ENCODE measurements around the gene ZCCHC14.
A peak's percentile ranks its signal among the peaks of the same experiment; 100 is the strongest.
"Not testable (repeated sequence)": the region's sequence is repeated elsewhere in the genome, so short reads cannot be mapped to it uniquely, and the experiment has no call there.

Gene ZCCHC14

DNA sequence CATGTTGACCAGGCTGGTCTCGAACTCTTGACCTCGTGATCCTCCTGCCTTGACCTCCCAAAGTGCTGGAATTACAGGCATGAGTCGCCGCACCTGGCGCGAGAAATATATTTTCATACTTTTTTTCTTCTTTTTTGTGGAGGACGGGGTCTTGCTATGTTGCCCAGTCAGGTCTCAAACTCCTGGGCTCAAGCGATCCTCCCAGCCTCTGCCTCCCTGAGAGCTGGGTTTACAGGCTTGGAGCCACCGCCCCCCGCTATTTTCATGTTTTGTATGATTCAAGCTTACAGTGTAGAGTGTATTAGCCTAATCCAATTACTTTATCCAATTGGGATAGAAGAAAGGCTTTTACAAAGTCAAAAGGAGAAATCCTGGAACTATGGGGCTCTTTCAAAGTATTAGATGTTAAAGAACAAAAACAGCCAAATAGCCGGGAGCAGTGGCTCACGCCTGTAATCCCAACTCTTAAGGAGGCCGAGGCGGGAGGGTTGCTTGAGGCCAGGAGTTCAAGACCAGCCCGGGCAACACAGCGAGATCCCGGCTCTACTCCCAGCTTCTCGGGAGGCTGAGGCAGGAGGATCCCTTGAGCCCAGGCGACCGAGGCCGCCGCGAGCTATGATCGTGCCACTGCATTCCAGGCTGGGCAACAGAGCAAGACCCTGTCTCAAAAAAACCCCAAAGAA lies 102.0 kb downstream of the ZCCHC14 start:
- Mint-ChIP-seq H3K4me1 (ENCODE audit: low read depth) (peaks cover 60% of the 10 kb centered on the region), H3K36me3 (ENCODE audit: low read depth) (peaks cover 37% of the 10 kb centered on the region), H3K9me3 (no peaks in the 10 kb centered on the region), H3K27ac (peak overlapping the region; percentile 99), H3K4me3 (peak overlapping the region; percentile 87), H3K27me3 (no peaks in the 10 kb centered on the region)
- intact Hi-C loops (cut with micrococcal nuclease) = loop anchor here (5.0 kb wide), 1 partner anchor 73 kb away; the partner anchor contains the start of gene C16orf95

DNA sequence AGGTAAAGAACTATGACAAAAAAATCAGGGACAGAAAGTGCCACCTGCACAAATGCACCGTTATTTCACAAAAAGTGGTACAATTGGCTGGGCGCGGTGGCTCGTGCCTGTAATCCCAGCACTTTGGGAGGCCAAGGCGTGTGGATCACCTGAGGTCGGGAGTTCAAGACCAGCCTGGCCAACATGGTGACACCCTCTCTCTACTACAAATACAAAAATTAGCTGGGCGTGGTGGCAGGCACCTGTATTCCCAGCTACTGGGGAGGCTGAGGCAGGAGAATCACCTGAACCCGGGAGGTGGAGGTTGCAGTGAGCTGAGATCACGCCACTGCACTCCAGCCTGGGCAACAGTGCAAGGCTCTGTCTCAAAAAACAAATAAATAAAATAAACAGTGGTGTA lies 102.9 kb downstream of the ZCCHC14 start:
- not testable (repeated sequence) for H3K27me3 Mint-ChIP-seq, H3K4me3 Mint-ChIP-seq, H3K9me3 Mint-ChIP-seq
- Mint-ChIP-seq H3K27ac (peak overlapping the region; percentile 99), H3K4me1 (ENCODE audit: low read depth) (peaks cover 59% of the 10 kb centered on the region), H3K36me3 (ENCODE audit: low read depth) (peaks cover 28% of the 10 kb centered on the region)
- intact Hi-C loops (cut with micrococcal nuclease) = loop anchor here (5.0 to 10.0 kb wide), 2 partner anchors 73 to 375 kb away; partner anchors contain the start of genes C16orf95 and KLHDC4

DNA sequence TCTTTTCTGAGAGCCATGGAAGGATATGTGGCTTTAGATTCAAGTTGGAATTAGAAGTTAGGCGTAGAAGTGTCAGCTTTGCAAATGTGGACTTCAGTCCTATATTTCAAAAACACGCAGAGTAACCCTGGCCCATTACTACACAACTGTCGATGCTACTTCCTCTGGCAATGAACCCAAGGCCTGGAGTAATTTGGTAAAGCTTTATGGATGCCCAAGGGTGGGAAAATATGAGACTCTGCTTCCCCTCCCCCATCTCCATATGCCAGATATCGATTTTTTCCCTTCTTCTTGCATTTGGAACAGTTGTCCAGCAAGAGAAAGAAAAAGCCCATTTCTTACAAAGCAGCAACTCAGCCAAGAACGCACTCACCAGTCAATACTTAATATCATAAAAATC lies 103.6 kb downstream of the ZCCHC14 start:
- peaks cover 21% of the 10 kb centered on the region for H3K36me3 Mint-ChIP-seq (ENCODE audit: low read depth)
- no peaks in the 10 kb centered on the region for H3K9me3 Mint-ChIP-seq
- intact Hi-C loops (cut with micrococcal nuclease) = loop anchor here (10.0 kb wide), 1 partner anchor 376 kb away; the partner anchor contains the start of gene KLHDC4
- no peaks in the 10 kb centered on the region for H3K27me3 Mint-ChIP-seq
- H3K4me1 Mint-ChIP-seq (ENCODE audit: low read depth) = peaks cover 59% of the 10 kb centered on the region
- peak overlapping the region; percentile 99 for H3K27ac Mint-ChIP-seq
- no peak overlapping the region for H3K4me3 Mint-ChIP-seq

DNA sequence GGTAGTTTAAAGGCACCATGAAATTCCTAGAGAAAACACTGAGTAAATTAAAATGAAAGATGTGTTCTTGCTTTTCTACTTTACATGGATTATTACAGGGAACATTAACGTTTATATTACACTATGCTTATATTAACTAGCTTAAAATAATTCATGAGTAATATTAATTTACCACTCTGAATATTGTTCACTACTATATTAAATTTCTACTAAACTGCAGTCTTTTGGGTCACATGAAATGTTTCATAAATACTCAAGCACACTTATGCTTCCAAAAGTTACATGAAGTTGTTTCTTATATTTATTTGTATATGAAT lies 104.0 kb downstream of the ZCCHC14 start:
- H3K4me1 Mint-ChIP-seq (ENCODE audit: low read depth) = peaks cover 55% of the 10 kb centered on the region
- no peaks in the 10 kb centered on the region for H3K27me3 Mint-ChIP-seq
- peak overlapping the region; percentile 99 for H3K27ac Mint-ChIP-seq
- no peaks in the 10 kb centered on the region for H3K9me3 Mint-ChIP-seq
- intact Hi-C loops (cut with micrococcal nuclease) = loop anchor here (10.0 kb wide), 1 partner anchor 376 kb away; the partner anchor contains the start of gene KLHDC4
- H3K4me3 Mint-ChIP-seq = peak overlapping the region; percentile 45
- H3K36me3 Mint-ChIP-seq (ENCODE audit: low read depth) = peaks cover 20% of the 10 kb centered on the region

DNA sequence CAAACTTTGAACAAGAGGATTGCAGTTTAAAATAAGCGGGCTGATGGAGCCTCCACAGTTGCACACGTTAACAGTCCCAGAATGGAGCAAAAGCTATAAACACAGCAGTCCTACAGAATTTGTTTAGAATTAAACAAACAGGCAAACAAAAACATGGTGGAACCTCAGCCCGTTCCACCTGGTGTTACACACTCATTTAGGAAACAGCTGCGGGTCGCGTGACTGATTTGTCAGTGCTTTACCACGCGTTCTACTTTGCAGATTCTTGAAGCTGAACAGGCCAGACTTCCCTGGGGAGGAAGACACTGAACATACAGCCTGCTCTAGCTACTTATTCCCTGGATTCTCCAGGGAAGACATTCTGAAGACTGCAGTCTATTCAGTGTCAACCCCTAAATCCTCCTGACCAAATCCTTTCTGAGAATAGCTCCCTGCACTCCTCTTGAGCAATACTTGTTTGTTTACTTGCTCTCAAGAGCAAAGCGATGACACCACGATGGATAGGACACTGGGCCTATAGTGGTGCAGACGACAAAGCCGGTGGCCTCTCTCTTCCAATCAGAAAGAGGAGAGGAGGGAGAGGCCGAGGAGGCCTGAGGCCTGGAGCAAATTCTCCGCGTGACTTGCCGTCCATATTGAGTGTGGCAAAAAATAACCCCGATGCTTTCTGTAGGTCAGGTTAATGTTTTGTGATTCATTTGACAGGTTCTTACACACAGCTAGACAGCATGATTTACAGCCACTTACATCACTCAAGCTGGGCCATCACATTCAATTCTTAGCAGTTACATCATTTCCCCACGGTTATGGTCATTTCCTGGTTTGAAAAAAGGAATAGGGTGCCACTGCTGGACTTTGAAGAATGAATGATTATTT lies 104.6 kb downstream of the ZCCHC14 start:
- no peaks in the 10 kb centered on the region for H3K27me3 Mint-ChIP-seq
- H3K27ac Mint-ChIP-seq = peak overlapping the region; percentile 99
- intact Hi-C loops (cut with micrococcal nuclease) = loop anchor here (10.0 kb wide), 1 partner anchor 377 kb away; the partner anchor contains the start of gene KLHDC4
- H3K9me3 Mint-ChIP-seq = no peaks in the 10 kb centered on the region
- peak overlapping the region; percentile 45 for H3K4me3 Mint-ChIP-seq
- peaks cover 14% of the 10 kb centered on the region for H3K36me3 Mint-ChIP-seq (ENCODE audit: low read depth)
- peaks cover 49% of the 10 kb centered on the region for H3K4me1 Mint-ChIP-seq (ENCODE audit: low read depth)

DNA sequence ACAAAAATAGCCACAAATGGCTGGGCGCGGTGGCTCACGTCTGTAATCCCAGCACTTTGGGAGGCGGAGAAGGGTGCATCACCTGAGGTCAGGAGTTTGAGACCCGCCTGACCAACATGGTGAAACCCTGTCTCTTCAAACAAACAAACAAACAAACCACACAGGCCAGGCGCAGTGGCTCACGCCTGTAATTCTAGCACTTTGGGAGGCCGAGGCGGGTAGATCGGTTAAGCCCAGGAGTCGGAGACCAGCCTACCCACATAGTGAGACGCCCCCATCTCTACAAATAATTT lies 108.0 kb downstream of the ZCCHC14 start:
- not testable (repeated sequence) for H3K36me3 Mint-ChIP-seq (ENCODE audit: low read depth); H3K9me3 Mint-ChIP-seq
- intact Hi-C loops (cut with micrococcal nuclease) = loop anchor here (1.0 to 10.0 kb wide), 2 partner anchors 7 to 380 kb away; partner anchors contain the start of genes KLHDC4 and MAP1LC3B
- Mint-ChIP-seq H3K27me3 (peaks cover 18% of the 10 kb centered on the region), H3K27ac (peak overlapping the region; percentile 92), H3K4me3 (peak overlapping the region; percentile 85), H3K4me1 (ENCODE audit: low read depth) (peaks cover 63% of the 10 kb centered on the region)

DNA sequence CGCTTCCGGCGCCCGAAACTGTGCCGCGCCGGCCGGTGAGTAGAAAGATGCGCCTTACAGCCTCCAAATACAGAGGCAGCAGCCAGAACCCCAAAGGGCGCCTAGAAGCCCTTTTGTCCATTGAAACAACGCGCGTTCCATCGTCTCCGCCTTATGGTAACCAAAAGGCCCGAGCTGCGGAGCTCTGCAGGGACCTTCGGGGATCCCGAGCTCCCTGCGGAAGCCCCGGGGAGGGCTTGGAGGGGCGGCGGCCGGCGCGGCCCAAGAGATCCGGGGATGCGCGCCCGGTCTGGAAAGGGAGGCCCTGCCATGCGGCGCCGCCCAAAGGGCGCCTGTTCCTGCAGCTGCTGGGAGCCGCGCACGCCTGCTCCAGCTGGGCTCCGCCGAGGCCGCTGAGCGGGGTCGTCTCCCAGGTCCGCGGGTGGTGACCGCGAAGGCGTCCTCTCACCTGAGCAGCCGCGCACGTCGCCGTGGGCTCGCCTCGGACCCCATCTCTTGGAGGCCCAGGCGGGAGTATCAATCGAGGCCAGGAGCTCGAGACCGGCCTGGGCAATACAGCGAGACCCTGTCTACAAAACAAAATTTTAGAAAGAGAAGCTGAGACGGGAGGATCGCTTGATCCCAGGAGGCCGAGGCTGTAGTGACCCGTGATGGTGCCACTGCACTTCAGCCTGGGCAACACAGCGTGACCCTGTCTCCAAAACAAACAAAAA lies 108.5 kb downstream of the ZCCHC14 start:
- Mint-ChIP-seq H3K4me3 (peak overlapping the region; percentile 85), H3K4me1 (ENCODE audit: low read depth) (peaks cover 63% of the 10 kb centered on the region), H3K27ac (peak overlapping the region; percentile 92), H3K27me3 (peaks cover 22% of the 10 kb centered on the region), H3K36me3 (ENCODE audit: low read depth) (peaks cover 2% of the 10 kb centered on the region), H3K9me3 (no peaks in the 10 kb centered on the region)
- intact Hi-C loops (cut with micrococcal nuclease) = loop anchor here (1.0 to 10.0 kb wide), 2 partner anchors 8 to 380 kb away; partner anchors contain the start of genes KLHDC4 and MAP1LC3B

DNA sequence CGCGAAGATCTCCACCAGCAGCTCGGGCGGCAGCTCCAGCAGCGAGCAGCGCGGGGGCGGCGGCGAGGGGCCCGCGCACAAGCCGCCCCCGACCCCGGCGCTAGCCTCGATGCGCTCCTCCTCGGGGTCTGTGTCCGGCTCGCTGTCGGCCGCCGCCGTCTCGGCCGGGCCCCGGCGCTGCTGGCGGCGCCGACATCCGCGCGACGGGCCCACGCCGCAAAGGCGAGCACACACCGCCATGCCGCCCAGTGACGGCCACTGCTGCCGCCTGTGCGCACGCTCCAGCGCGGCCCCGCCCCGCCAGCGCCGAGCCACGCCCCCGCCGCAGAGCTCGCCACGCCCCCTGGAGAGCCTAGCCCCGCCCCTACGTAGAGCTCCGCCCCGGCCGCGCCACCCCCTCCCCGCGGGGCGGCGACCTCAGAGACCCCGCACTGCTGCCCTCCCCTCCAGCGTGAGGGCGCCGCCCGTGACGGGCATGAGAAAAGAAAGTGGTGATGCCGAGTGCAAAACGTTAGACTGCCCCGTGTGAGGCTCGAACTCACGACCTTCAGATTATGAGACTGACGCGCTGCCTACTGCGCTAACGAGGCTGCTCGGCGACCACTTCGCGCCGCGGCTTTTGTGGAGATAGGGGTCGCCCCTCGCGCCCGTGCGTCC lies 109.2 kb downstream of the ZCCHC14 start, which contains the start of gene FBXO31:
Gene FBXO31, minus strand, starts transcription at position 272 of the 657 bp plus-strand sequence. Its CDS starts 32 bp downstream, at position 240.
- peaks cover 66% of the 10 kb centered on the region for H3K4me1 Mint-ChIP-seq (ENCODE audit: low read depth)
- H3K36me3 Mint-ChIP-seq (ENCODE audit: low read depth) = no peaks in the 10 kb centered on the region
- H3K4me3 Mint-ChIP-seq = peak within 1 kb of the TSS; percentile 85
- intact Hi-C loops (cut with micrococcal nuclease) = loop anchor here (1.0 to 10.0 kb wide), 2 partner anchors 9 to 381 kb away; partner anchors contain the start of genes KLHDC4 and MAP1LC3B
- no peaks in the 10 kb centered on the region for H3K9me3 Mint-ChIP-seq
- peak within 1 kb of the TSS; percentile 92 for H3K27ac Mint-ChIP-seq
- H3K27me3 Mint-ChIP-seq = peaks cover 22% of the 10 kb centered on the region

DNA sequence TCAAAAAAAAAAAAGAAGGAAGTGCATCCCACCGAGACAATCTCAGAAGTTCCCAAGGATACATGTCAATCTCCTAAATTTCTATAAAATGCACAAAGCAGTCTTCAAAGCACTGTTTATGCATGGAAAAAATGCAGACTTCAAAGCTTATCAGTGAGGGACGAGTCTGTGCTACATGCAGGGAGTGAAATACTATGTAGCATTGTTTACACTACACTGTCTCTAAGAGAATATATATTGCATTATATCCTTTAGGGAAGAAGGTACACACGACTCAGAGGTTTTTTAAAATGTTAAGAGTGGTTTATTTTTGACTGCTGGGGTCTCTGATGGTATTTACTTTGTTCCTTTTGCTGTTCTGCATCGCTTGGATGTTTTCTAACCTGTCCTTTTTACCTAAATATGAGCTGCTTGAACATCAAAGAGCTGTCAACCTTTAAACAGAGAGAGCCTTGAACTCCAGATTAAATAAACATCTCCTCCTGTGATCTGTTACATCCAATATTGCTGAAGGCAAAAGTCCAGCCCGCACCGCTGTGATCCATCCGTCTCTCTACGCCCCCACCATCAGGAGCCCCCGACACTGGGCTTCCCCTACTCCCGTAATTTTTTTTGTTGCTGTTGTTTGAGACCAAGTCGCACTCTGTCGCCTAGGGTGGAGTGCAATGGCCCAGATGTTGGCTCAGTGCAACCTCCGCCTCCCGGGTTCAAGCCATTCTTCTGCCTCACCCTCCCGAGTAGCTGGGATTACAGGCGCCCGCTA lies 110.6 kb downstream of the ZCCHC14 start:
- intact Hi-C loops (cut with micrococcal nuclease) = loop anchor here (10.0 kb wide), 1 partner anchor 383 kb away; the partner anchor contains the start of gene KLHDC4

DNA sequence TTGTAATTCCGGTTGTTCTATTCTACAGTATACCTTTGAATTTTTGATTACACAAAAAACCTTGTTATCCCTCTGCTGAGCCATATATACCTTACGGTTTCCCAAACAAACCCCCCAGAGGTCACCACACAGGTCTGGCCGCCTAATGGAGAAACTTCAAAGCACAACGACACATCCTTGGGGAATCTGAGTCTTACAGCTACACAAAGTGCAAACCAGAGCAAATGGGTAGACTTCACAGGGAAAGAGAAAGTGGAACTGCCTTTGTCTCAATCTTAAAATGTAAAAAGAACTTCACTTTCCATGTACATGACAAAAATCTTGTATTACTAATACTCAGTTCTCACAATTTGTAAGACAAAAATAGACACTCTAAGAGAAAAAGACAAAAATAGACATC lies 111.9 kb downstream of the ZCCHC14 start:
- Mint-ChIP-seq H3K27ac (no peak overlapping the region), H3K36me3 (ENCODE audit: low read depth) (no peaks in the 10 kb centered on the region), H3K4me1 (ENCODE audit: low read depth) (peaks cover 55% of the 10 kb centered on the region), H3K9me3 (no peaks in the 10 kb centered on the region), H3K27me3 (peaks cover 39% of the 10 kb centered on the region), H3K4me3 (no peak overlapping the region)
- intact Hi-C loops (cut with micrococcal nuclease) = loop anchor here (10.0 kb wide), 1 partner anchor 384 kb away; the partner anchor contains the start of gene KLHDC4

More for the DNA sequence above, 110.6 kb downstream of the ZCCHC14 start:
- H3K4me1 Mint-ChIP-seq (ENCODE audit: low read depth) = peaks cover 57% of the 10 kb centered on the region
- H3K9me3 Mint-ChIP-seq = no peaks in the 10 kb centered on the region
- peaks cover 26% of the 10 kb centered on the region for H3K27me3 Mint-ChIP-seq
- H3K27ac Mint-ChIP-seq = peak overlapping the region; percentile 92
- no peaks in the 10 kb centered on the region for H3K36me3 Mint-ChIP-seq (ENCODE audit: low read depth)
- H3K4me3 Mint-ChIP-seq = peak overlapping the region; percentile 85

DNA sequence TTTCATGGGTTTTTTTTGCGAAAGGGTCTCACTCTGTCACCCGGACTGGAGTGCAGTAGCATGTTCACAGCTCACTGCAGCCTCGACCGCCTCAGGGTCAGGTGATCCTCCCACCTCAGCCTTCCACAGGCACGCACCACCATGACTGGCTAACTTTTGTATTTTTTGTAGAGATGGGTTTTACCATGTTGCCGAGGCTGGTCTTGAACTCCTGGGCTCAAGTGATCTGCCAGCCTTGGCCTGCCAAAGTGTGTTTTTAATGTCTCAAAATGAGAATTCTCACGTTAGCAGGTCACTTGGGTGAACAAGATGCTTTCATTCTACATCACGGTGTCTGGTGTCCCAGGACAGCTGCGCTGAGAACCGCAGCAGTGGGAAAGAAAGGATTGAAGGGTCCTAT lies 112.4 kb downstream of the ZCCHC14 start:
- Mint-ChIP-seq H3K4me1 (ENCODE audit: low read depth) (peaks cover 55% of the 10 kb centered on the region), H3K4me3 (no peak overlapping the region), H3K27me3 (peaks cover 43% of the 10 kb centered on the region), H3K27ac (no peak overlapping the region), H3K9me3 (no peaks in the 10 kb centered on the region), H3K36me3 (ENCODE audit: low read depth) (no peaks in the 10 kb centered on the region)
- intact Hi-C loops (cut with micrococcal nuclease) = loop anchor here (10.0 kb wide), 1 partner anchor 384 kb away; the partner anchor contains the start of gene KLHDC4

DNA sequence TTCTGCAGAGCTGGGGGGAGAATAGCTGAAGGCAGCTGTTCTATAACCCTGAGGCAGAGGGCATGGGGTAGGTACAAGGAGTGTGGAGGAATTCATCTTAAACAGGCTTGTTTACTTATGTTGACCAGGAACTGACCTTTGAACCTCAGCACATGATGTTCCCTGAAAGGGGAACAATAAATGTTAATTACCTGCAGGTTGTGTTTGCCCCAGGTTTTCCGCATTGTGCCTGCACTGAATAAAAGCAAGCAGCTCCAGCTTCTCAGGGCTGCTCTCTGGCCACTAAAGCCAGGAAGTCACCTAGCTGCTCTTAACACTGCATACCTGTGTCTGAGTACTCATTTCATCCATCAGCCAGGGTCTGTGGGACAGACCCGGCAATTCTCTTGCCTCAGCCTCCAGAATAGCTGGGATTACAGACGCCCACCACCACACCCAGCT lies 113.5 kb downstream of the ZCCHC14 start:
- peaks cover 49% of the 10 kb centered on the region for H3K27me3 Mint-ChIP-seq
- intact Hi-C loops (cut with micrococcal nuclease); H3K36me3 Mint-ChIP-seq (ENCODE audit: low read depth); H3K4me3 Mint-ChIP-seq; H3K27ac Mint-ChIP-seq; H3K9me3 Mint-ChIP-seq: not testable (repeated sequence)
- H3K4me1 Mint-ChIP-seq (ENCODE audit: low read depth) = peaks cover 47% of the 10 kb centered on the region

All from dendritic cell treated with granulocyte-macrophage colony-stimulating factor and Interleukin-4, amounts not matched to agents 40 ng/mL and 50 ng/mL, for 4 days (primary cell).